Mesothelial cell of epicardium (in vitro differentiated cells): ENCODE data around the gene SPRY1. TPM values are rescaled to one million over a fixed set of nuclear protein-coding genes. Genes with fewer than 3 reads are reported as not detected.
A peak's percentile ranks its signal among the peaks of the same experiment; 100 is the strongest.

Experiments used
- DNase-seq, 2 experiments: peaks; one replicate each; pipeline ENCODE4 v3.0.0; 2021; ENCODE audit warnings: low spot score in 2 of 2; ENCODE audit not compliant: unreplicated experiment in 2 of 2
- H3K27ac Mint-ChIP-seq: 2 replicates; pipeline ENCODE4 v1.8.0; 2021; ENCODE audit warnings: mixed read lengths
- H3K27me3 Mint-ChIP-seq: 2 replicates; pipeline ENCODE4 v1.8.0; 2021; ENCODE audit warnings: low read depth, mixed read lengths
- H3K36me3 Mint-ChIP-seq: 2 replicates; pipeline ENCODE4 v1.8.0; 2021; ENCODE audit warnings: mixed read lengths
- H3K4me1 Mint-ChIP-seq: 2 replicates; pipeline ENCODE4 v1.8.0; 2021; ENCODE audit warnings: mixed read lengths
- H3K4me3 Mint-ChIP-seq: 2 replicates; pipeline ENCODE4 v1.8.0; 2021; ENCODE audit warnings: mild to moderate bottlenecking, moderate library complexity, mixed read lengths
- H3K9me3 Mint-ChIP-seq: 2 replicates; pipeline ENCODE4 v1.8.0; 2021; ENCODE audit warnings: mixed read lengths
- CTCF ChIP-seq: fragments of 200-600 bp; sonication (generic); IDR thresholded peaks from one replicate; pipeline ENCODE4 v1.5.0; 2021; ENCODE audit warnings: antibody characterized with exemption; ENCODE audit not compliant: unreplicated experiment
- total RNA-seq: library from RNA; stranded (reverse); gene quantifications from 3 replicates; pipeline ENCODE4 v1.2.1, GENCODE V29; 2021

SPRY1 gene
- 39.1 to 42.0 TPM (median 41.8 TPM) in 3 replicates for total RNA-seq

- peaks cover 24% of the 10 kb centered on the region for H3K4me1 Mint-ChIP-seq
- peak; percentile 54 to 78 for DNase-seq
- H3K27ac Mint-ChIP-seq: peak within 1 kb of the TSS; percentile 98
- no peaks in the 10 kb centered on the region for H3K9me3 Mint-ChIP-seq
- TF ChIP-seq CTCF: no peak
- H3K27me3 Mint-ChIP-seq: no peaks in the 10 kb centered on the region
- peaks cover 2% of the 10 kb centered on the region for H3K36me3 Mint-ChIP-seq
- peak within 1 kb of the TSS; percentile 96 for H3K4me3 Mint-ChIP-seq
Observed at GRCh38 chr4:123396307-123397143, at the start of gene SPRY1. Gene SPRY1, plus strand, starts transcription at chr4:123396795. Its CDS starts 4,797 bp downstream, at chr4:123401592.

- no peaks in the 10 kb centered on the region for H3K27me3 Mint-ChIP-seq
- H3K4me3 Mint-ChIP-seq: no peak overlapping the region
- no peaks in the 10 kb centered on the region for H3K36me3 Mint-ChIP-seq
- no peak for DNase-seq
- no peaks in the 10 kb centered on the region for H3K9me3 Mint-ChIP-seq
- no peak for TF ChIP-seq CTCF
- no peak overlapping the region for H3K27ac Mint-ChIP-seq
- H3K4me1 Mint-ChIP-seq: peaks cover 13% of the 10 kb centered on the region
Observed at GRCh38 chr4:123346951-123347350, 49.6 kb upstream of the SPRY1 start.

GRCh38 chr4:123348946-123349345 is 47.6 kb upstream of the SPRY1 start:
- Mint-ChIP-seq H3K36me3 (no peaks in the 10 kb centered on the region), H3K27me3 (no peaks in the 10 kb centered on the region), H3K4me3 (no peak overlapping the region), H3K4me1 (peaks cover 18% of the 10 kb centered on the region), H3K27ac (no peak overlapping the region), H3K9me3 (no peaks in the 10 kb centered on the region)
- TF ChIP-seq CTCF: no peak
- DNase-seq: no peak

GRCh38 chr4:123349421-123350190 is 47.0 kb upstream of the SPRY1 start:
- H3K9me3 Mint-ChIP-seq: no peaks in the 10 kb centered on the region

GRCh38 chr4:123350191-123350544 is 46.4 kb upstream of the SPRY1 start:
- H3K4me3 Mint-ChIP-seq: no peak overlapping the region
- no peak overlapping the region for H3K27ac Mint-ChIP-seq
- no peaks in the 10 kb centered on the region for H3K36me3 Mint-ChIP-seq
- H3K9me3 Mint-ChIP-seq: no peaks in the 10 kb centered on the region
- no peaks in the 10 kb centered on the region for H3K27me3 Mint-ChIP-seq
- H3K4me1 Mint-ChIP-seq: peaks cover 18% of the 10 kb centered on the region
- TF ChIP-seq CTCF: no peak
- DNase-seq: no peak

More at GRCh38 chr4:123349421-123350190, 47.0 kb upstream of the SPRY1 start:
- no peak overlapping the region for H3K4me3 Mint-ChIP-seq
- no peaks in the 10 kb centered on the region for H3K36me3 Mint-ChIP-seq
- no peak for TF ChIP-seq CTCF
- peaks cover 18% of the 10 kb centered on the region for H3K4me1 Mint-ChIP-seq
- no peak overlapping the region for H3K27ac Mint-ChIP-seq
- H3K27me3 Mint-ChIP-seq: no peaks in the 10 kb centered on the region
- DNase-seq: no peak
